GM12872 (cell line): ENCODE results near the gene SAMSN1.

ENCODE experiments used
- CTCF ChIP-seq: IDR thresholded peaks from 3 replicates; pipeline ENCODE4 v1.5.1; 2011; ENCODE audit warnings: low read depth, mild to moderate bottlenecking, low read length, moderate library complexity; ENCODE audit not compliant: insufficient read depth

Gene SAMSN1

GRCh38 chr21:14479241-14479786, 66.8 kb downstream of the SAMSN1 start:
- TF ChIP-seq CTCF = no peak

GRCh38 chr21:14477841-14478240, 68.3 kb downstream of the SAMSN1 start:
- no peak for TF ChIP-seq CTCF

- TF ChIP-seq CTCF = no peak
Measured at GRCh38 chr21:14477133-14477532, 69.0 kb downstream of the SAMSN1 start.

- TF ChIP-seq CTCF = no peak
Measured at GRCh38 chr21:14474995-14475394, 71.1 kb downstream of the SAMSN1 start.

- no peak for TF ChIP-seq CTCF
Measured at GRCh38 chr21:14469641-14470040, 76.5 kb downstream of the SAMSN1 start.

- no peak for TF ChIP-seq CTCF
Measured at GRCh38 chr21:14466715-14467114, 79.4 kb downstream of the SAMSN1 start.

GRCh38 chr21:14457762-14458161, 88.4 kb downstream of the SAMSN1 start:
- no peak for TF ChIP-seq CTCF
